Hepatocyte (in vitro differentiated cells): ENCODE measurements around the gene AUTS2.

Source experiments
- CTCF ChIP-seq: fragments of 200-600 bp; sonication (generic); IDR thresholded peaks from 2 replicates; pipeline ENCODE4 v1.5.1; 2016; ENCODE audit warnings: antibody characterized with exemption, mild to moderate bottlenecking; ENCODE audit not compliant: poor library complexity
- EZH2 ChIP-seq: fragments of 200-600 bp; sonication (generic); IDR thresholded peaks from 2 replicates; pipeline ENCODE4 v1.6.1; 2016; ENCODE audit warnings: antibody characterized with exemption, mild to moderate bottlenecking, borderline replicate concordance

- TF ChIP-seq CTCF (no peak), EZH2 (no peak)
Measured at GRCh38 chr7:70189776-70190175, 591.5 kb downstream of the AUTS2 start.
